Cardiac fibroblast (primary cell): ENCODE results near the gene GPRC5B.

Experiments used
- DNase-seq, 2 donors: peaks; one replicate each; pipeline versions ENCODE4 v3.0.0 to v3.0.0-alpha.2; 2010; ENCODE audit warnings: low read depth in 2 of 2
- H3K4me3 ChIP-seq, 2 donors: replicated peaks in 1 of 2; 1 replicate in 1 of 2; 2 replicates in 1 of 2; pipeline ENCODE4 v1.5.1; 2011; ENCODE audit warnings: low read depth in 2 of 2, low read length in 2 of 2, mild to moderate bottlenecking in 2 of 2, moderate library complexity in 1 of 2
- TF ChIP-seq, protein P1 (sequence below): IDR thresholded peaks from one replicate; pipeline ENCODE4 v1.5.1; 2011; ENCODE audit warnings: low read depth, mild to moderate bottlenecking, low read length, inconsistent platforms

The GPRC5B gene

DNA sequence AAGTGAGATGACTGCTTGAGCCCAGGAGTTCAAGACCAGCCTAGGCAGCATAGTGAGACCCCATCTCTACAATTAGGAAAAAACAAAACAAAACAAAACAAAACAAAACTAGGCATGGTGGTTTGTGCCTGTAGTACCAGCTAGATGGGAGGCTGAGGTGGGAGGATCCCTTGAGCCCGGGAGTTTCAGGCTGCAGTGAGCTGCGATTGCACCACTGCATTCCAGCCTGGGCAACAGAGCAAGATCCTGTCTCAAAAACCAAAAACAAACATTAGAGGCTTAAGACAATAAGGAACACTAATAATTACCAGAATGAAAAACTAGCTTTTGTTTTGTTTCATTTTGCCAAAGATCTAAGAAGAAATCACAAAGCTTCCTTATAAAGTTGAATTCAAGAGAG, 69.2 kb downstream of the GPRC5B start:
- DNase-seq, result no peak
- H3K4me3 ChIP-seq, result no peak overlapping the region
- TF ChIP-seq, protein P1, sequence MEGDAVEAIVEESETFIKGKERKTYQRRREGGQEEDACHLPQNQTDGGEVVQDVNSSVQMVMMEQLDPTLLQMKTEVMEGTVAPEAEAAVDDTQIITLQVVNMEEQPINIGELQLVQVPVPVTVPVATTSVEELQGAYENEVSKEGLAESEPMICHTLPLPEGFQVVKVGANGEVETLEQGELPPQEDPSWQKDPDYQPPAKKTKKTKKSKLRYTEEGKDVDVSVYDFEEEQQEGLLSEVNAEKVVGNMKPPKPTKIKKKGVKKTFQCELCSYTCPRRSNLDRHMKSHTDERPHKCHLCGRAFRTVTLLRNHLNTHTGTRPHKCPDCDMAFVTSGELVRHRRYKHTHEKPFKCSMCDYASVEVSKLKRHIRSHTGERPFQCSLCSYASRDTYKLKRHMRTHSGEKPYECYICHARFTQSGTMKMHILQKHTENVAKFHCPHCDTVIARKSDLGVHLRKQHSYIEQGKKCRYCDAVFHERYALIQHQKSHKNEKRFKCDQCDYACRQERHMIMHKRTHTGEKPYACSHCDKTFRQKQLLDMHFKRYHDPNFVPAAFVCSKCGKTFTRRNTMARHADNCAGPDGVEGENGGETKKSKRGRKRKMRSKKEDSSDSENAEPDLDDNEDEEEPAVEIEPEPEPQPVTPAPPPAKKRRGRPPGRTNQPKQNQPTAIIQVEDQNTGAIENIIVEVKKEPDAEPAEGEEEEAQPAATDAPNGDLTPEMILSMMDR, result no peak

DNA sequence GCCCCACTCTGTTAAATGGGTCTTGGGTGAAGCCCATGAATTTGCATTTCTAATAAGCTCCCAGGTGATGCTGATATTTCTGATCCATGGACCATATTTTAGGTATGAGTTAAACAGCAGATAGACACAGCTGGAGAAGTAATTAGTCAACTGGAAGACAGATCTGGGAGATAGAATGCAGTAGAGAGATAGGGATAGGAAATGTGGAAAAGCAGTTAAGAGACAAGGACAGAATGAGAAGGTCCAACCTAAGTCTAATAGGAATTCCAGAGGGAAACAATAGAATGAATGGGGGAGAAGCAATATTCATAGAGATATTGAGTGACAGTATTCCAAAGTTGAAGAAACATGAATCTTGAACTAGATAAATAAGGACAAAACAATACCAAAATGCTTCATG, 71.7 kb downstream of the GPRC5B start:
- TF ChIP-seq, protein P1, result no peak
- no peak for DNase-seq
- H3K4me3 ChIP-seq, result no peak overlapping the region

DNA sequence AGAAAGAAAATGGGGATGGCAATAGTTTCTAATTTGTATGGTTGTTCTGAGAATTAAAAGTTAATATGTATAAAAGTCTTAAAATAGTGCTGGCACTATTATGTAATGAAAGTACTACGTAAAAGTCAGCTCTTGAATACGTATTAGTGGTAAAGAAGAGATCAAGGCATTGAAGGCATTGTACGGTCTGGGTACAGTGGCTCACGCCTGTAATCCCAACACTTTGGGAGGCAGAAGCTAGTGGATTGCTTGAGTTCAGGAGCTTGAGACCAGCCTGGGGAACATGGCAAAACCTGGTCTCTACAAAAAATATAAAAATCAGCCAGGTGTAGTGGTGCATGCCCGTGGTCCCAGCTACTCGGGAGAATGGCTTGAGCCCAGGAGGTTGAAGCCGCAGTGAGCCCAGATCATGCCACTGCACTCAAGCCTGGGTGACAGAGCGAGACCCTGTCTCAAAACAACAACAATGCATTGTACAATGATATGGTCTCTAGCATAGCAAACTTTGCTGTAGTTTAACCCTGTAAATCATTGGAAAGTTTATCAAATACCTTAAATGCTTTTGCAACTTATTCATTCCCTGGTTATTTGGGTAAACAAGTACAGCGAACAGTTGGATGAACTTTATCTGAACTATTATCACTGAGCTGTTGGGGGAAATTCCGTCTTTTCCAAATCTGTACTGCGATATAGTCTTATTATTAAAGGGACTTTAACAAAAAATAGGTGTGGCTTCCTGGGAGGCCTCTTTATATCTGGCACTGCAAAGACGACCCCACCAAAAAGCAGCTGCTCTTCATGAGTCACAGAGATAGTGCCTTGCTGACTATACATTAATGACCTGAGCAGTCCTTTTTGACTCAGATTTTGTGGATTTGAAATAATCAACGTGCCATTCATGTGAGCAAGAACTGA, 73.6 kb downstream of the GPRC5B start:
- TF ChIP-seq, protein P1, result no peak
- peak; percentile 84 to 91 for DNase-seq
- no peak overlapping the region for H3K4me3 ChIP-seq

DNA sequence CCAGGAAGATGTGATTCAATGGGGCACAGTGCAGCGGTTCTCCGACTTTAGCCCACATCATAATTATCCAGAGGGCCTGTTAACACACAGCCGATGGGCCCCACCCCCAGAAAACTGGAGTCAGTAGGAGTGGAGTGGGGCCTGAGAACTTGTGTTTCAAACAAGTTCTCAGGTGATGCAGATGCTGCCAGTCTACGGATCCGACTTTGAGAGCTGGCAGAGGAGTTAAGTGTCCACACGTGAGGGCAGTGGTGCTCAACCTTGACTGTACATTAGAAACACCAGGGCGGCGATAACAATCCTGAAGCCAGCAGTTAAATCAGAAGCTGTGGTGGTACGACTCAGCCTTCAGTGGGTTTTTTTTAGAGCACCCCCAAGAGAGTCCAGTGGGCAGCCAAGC, 75.0 kb downstream of the GPRC5B start:
- TF ChIP-seq, protein P1, result no peak

DNA sequence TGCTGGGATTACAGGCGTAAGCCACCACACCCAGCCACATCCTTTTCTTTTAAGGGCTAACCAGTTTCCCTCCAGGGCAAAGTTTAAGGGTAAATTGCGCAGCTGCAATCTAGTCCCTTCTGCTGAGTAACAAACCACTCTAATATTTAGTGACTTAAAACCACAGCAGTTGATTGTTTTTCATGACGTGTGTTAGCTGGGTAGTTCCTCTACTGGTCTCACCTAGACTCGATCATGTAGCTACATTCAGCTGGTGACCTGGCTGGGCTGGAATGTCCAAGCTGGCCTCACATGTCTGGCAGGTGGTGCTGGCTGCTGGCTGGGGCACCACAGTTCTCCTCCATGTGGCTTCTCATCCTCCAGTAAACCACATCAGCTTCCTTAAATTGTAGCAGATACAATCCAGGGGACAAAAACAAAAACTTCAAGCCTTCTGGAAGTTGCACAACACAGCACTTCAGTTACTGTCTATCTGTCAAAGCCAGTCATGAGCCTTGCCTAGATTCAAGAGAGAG, 75.5 kb downstream of the GPRC5B start:
- DNase-seq, result peak in 1 of 2 donors; percentile 71
- H3K4me3 ChIP-seq, result no peak overlapping the region
- TF ChIP-seq, protein P1, result no peak

More for the DNA sequence above, 75.0 kb downstream of the GPRC5B start:
- H3K4me3 ChIP-seq, result no peak overlapping the region
- no peak for DNase-seq

DNA sequence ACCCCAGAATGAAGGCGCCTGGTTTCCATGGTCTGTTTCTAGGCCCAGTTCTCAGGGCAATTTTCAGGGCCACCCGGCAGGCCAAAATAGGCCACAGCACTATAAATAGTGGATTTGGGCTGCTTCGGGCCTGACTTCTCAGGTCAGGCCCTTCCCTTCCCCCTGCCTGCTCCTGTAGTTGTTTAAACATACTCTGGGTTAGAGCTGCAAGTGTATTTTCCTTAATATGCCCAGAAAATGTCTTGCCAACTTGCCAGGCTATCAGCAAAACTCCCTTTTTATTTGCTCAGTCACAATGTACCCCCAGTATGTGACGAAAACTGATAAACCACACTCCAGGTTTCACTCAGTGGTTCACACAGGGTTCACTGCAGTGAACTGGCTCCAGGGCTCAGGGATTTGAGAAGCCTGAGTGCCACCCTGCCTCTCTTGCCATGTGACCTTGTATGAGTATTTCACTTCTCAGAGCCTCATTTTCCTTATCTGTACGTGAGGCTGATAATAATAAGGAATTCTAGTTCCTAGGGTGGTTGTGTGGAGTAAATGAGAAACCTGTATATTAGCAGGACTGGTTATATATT, 76.5 kb downstream of the GPRC5B start:
- H3K4me3 ChIP-seq, result no peak overlapping the region
- TF ChIP-seq, protein P1, result no peak
- DNase-seq, result peak in 1 of 2 donors; percentile 64
